Fibroblast of skin of right biceps (primary cell): ENCODE results near the gene PRICKLE4.
"Not testable (repeated sequence)": the region's sequence is repeated elsewhere in the genome, so short reads cannot be mapped to it uniquely, and the experiment has no call there.

Source experiments
- DNase-seq: peaks from one replicate; pipeline ENCODE4 v3.0.0-alpha.2; 2013

The PRICKLE4 gene

DNA sequence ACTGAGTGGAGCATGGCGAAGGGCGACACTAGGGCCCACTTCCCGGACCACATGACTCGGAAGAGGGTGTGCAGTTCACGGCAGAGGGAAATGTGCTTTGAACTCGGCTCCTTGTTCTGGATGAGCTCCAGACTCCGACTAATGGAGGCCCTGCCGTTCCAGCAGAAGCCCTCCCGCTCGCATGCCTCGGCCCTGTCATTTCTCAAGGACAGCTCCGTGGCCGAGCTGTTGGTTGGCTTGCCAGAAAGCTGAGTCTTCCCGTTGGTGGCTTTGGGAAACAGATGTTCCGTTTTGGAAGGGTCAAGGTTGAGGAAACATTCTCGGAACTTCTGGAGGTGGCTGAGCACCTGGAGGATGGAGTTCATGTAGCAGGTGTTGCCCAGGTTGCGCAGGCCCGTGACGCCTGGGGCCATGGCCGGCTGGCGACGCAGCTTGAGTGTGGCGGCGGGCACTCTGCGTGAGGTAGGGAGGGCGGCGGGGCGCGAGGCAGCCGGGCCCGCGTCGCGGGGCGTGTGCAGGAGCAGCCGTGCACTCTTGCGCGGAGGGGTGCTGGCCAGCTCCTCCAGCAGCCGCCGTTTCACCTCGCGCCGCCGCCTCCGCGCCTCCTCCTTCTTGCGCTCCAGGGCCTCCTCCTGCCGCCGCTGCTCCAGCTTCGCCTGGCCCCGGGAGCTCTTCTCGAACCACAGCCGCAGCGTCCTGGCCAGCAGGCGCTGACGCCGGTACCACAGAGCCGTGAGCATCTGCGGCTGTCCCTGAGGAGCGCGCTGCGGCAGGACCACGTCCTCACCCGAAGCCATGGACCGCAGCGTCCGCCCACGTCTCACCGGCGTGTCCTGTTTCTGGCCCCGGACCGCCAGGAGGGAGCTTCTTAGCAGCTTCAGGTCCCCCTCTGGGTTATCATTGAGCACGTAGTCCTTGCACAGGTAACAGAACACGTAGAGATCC is 25.5 kb downstream of the PRICKLE4 start:
- DNase-seq, result no peak

- no peak for DNase-seq
Measured at GRCh38 chr6:41811095-41811494, 30.5 kb downstream of the PRICKLE4 start.

GRCh38 chr6:41811946-41812345 is 31.4 kb downstream of the PRICKLE4 start:
- not testable (repeated sequence) for DNase-seq

DNA sequence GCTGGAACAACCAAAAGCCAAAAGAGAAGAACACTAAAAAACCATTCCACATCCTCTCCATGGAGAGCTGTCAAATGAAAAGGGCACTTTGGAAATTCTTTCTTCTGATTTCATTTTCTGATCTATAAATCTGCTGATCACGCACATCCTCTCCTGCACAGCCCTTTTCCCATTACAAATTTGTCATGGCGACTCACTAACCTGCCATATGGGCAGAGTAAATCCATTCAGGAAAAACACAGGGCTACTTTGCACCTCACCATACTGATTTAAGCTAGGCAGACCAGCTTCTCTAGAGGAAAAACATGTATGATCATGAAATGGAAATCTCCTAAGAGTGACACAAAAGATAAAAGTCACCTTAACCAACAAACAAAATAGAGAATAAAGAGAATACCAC is 32.9 kb downstream of the PRICKLE4 start:
- no peak for DNase-seq

- no peak for DNase-seq
Measured at GRCh38 chr6:41813956-41814355, 33.4 kb downstream of the PRICKLE4 start.

- DNase-seq, result no peak
Measured at GRCh38 chr6:41814629-41815028, 34.0 kb downstream of the PRICKLE4 start.

DNA sequence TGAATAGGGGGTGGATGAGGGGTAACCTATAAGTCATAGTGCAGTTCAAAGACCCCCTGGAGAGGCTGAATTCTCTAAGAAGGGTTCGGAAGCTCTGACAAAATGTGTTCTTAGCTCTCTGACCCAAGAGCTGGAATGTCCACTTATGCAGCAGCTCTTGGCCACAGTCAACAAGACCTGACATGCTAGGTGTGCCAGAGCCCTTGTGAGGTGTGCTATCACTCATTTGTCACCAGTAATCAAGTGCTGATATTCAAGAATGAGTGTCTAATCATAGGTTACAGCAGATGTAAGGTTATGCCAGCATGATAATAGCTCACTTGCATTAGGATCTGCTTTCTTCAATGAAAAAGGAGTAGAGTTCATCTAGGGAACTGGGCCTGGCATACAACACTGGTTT is 35.0 kb downstream of the PRICKLE4 start:
- DNase-seq, result no peak

GRCh38 chr6:41818271-41819054 is 37.9 kb downstream of the PRICKLE4 start:
- DNase-seq, result no peak

DNA sequence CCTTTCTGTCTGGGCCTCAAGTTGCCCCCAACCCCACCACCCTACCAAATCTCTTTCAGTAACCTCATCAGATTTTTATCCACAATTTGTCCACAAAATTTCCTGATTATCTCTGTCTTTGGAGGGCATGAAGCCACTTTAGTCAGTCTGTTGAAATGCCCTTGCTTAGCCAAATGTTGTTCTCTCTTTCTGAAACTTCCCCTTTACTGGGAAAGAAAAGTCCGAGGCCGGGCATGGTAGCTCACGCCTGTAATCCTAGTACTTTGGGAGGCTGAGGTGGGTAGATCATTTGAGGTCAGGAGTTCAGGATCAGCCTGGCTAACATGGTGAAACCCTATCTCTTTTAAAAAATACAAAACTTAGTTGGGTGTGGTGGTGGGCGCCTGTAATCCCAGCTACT is 40.7 kb downstream of the PRICKLE4 start:
- no peak for DNase-seq

GRCh38 chr6:41822021-41822420 is 41.4 kb downstream of the PRICKLE4 start:
- no peak for DNase-seq

DNA sequence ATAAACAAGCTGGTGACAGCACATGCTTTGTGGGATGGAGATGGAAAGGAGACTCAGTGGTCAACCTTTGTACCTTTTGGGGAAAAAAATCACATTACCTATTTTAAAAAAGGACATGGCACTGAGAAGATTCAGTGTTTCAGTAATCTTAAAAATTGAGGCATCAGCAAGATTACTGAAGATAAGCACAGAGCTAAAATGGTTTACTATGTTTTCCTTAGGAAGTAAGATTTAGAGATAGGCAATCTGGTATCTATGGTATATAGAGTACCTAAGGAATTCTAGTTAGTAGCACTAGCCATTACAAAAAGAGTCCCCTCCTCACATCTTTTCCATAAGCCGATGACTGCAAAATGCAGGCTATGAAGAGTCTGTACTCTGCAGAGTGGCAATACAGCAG is 42.6 kb downstream of the PRICKLE4 start:
- no peak for DNase-seq

- no peak for DNase-seq
Measured at GRCh38 chr6:41824571-41825569, 44.3 kb downstream of the PRICKLE4 start.

GRCh38 chr6:41826343-41827022 is 45.9 kb downstream of the PRICKLE4 start:
- no peak for DNase-seq

- DNase-seq, result no peak
Measured at GRCh38 chr6:41832263-41832662, 51.7 kb downstream of the PRICKLE4 start.

GRCh38 chr6:41836022-41836659 is 55.6 kb downstream of the PRICKLE4 start:
- peak; percentile 4 for DNase-seq

DNA sequence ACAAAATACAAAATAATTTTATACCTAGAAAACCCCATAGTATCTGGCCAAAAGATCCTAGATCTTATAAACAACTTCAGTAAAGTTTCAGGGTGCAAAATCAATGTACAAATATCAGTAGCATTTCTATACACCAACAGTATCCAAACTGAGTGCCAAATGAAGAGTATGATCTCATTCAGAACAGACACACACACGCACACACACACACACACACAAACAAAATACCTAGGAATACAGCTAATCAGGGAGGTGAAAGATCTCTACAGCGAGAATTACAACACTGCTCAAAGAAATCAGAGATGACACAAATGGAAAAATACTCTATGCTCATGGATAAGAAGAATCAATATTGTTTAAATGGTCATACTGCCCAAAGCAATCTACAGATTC is 56.1 kb downstream of the PRICKLE4 start:
- no peak for DNase-seq
